ENCODE measurements around the gene SPRED3.

The SPRED3 gene

GRCh38 chr19:38386971-38387549 lies 1.4 kb upstream of the SPRED3 start:
- DNase-seq (ENCODE audit: low spot score) = peak; percentile 52

DNA sequence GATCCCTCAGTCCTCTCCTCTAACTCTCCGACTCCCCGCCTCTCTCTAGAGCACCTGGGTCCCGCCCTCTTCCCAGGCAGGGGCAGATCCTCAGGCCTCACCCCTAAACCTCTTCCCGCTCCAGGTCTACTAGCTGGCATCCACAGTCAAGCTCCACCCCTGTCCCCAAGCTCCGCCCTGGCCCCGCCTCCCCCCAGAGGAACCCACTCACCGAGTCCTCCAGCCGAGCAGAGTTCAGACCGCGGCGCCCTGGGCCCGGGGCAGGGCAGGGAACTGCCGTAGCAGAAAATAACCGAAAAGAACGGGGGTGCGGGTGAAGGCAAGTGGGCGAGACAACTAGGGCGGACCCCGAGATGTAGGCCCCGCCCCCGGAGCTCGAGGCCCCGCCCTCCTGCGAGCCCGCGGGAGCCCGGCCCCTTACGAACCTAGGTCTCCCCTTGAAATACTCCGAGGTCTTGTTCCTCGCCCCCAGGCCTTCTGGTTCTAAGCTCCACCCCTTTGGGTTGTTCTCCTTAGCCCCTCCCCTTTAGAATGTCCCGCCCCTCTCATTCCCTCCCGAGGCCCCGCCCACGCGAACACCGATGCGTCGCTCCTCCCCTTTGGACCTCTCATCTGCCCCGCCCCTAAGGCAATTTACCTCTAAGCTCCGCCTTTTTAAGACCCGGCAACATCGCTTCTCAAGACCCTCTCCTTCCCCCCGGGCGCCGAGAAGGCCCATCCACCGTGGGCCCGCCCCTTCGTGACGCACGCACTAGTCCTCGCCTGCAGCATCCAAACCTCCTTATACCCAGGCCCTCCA lies 748 bp upstream of the SPRED3 start, which contains the start of gene GGN:
TSS of gene GGN (minus strand) at position 485 of the 799 bp plus-strand sequence. CDS start 773 bp downstream, outside the sequence.
- DNase-seq (ENCODE audit: low spot score) = peak; percentile 92
- TF ChIP-seq, protein P1, sequence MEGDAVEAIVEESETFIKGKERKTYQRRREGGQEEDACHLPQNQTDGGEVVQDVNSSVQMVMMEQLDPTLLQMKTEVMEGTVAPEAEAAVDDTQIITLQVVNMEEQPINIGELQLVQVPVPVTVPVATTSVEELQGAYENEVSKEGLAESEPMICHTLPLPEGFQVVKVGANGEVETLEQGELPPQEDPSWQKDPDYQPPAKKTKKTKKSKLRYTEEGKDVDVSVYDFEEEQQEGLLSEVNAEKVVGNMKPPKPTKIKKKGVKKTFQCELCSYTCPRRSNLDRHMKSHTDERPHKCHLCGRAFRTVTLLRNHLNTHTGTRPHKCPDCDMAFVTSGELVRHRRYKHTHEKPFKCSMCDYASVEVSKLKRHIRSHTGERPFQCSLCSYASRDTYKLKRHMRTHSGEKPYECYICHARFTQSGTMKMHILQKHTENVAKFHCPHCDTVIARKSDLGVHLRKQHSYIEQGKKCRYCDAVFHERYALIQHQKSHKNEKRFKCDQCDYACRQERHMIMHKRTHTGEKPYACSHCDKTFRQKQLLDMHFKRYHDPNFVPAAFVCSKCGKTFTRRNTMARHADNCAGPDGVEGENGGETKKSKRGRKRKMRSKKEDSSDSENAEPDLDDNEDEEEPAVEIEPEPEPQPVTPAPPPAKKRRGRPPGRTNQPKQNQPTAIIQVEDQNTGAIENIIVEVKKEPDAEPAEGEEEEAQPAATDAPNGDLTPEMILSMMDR (IDR thresholded peaks at IDR 0.05; ENCODE audit: extremely low read depth, missing control alignments) = no peak

More at GRCh38 chr19:38386971-38387549, 1.4 kb upstream of the SPRED3 start:
- TF ChIP-seq, protein P1 (IDR thresholded peaks at IDR 0.05; ENCODE audit: extremely low read depth, missing control alignments) = no peak

GRCh38 chr19:38389101-38389925 lies 816 bp downstream of the SPRED3 start:
- DNase-seq (ENCODE audit: low spot score) = no peak

DNA sequence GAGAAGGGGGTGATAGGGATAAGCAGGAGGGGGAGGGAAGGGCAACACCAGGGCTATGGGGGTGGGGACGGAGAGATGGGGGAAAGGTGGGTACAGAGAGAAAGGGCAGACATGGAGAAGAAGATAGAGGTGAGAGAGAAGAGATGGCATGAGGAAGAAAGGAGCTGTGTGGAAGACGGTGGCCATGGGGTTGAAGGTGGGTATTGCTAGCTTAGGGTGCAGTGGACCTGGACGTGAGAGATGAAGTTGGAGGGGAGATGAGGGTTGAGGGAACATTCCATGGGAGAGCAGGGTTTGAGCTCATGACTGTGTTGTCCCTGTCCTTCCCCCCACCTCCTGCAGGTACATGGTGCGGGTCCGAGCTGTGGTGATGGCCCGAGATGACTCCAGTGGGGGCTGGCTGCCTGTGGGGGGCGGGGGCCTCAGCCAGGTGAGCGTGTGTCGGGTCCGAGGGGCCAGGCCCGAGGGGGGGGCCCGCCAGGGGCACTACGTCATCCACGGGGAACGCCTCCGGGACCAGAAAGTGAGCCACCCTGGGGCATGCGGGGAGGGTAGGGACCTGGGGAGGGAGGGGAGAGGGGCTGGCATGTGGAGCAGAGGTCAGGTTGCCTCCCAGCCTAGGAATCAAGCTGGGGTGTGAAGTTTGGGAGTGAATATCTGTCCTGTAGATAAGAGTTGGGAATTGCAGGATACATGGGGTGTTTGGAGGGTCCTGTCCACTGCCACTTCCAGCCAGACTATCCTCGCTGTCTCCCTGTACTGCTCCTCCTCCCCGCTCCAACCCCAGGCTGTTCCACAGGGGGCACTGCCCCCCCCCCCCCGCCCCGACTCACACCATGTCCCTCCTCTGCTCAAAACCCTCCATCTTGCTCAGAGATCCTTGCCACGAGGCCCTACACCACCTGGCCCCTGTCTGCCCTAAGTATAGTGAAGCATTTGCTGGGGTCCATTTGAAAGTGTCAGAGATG lies 1.7 kb downstream of the SPRED3 start:
- no peak for DNase-seq (ENCODE audit: low spot score)
- TF ChIP-seq, protein P1 (IDR thresholded peaks at IDR 0.05; ENCODE audit: extremely low read depth, missing control alignments) = no peak

More at GRCh38 chr19:38389101-38389925, 816 bp downstream of the SPRED3 start:
- TF ChIP-seq, protein P1 (IDR thresholded peaks at IDR 0.05; ENCODE audit: extremely low read depth, missing control alignments) = no peak

- DNase-seq (ENCODE audit: low spot score) = no peak
- TF ChIP-seq, protein P1 (IDR thresholded peaks at IDR 0.05; ENCODE audit: extremely low read depth, missing control alignments) = no peak
Observed at GRCh38 chr19:38391911-38392464, 3.5 kb downstream of the SPRED3 start.

- no peak for DNase-seq (ENCODE audit: low spot score)
- TF ChIP-seq, protein P1 (IDR thresholded peaks at IDR 0.05; ENCODE audit: extremely low read depth, missing control alignments) = no peak
Observed at GRCh38 chr19:38392707-38393308, 4.3 kb downstream of the SPRED3 start.

Measured in GM20000 (cell line).